ENCODE data around the gene ARAF. TPM values are rescaled to one million over a fixed set of nuclear protein-coding genes. Genes with fewer than 3 reads are reported as not detected.
A peak's percentile ranks its signal among the peaks of the same experiment; 100 is the strongest.

ARAF gene
- total RNA-seq, 1 donor from 2014 or later, result 75.9 TPM

DNA sequence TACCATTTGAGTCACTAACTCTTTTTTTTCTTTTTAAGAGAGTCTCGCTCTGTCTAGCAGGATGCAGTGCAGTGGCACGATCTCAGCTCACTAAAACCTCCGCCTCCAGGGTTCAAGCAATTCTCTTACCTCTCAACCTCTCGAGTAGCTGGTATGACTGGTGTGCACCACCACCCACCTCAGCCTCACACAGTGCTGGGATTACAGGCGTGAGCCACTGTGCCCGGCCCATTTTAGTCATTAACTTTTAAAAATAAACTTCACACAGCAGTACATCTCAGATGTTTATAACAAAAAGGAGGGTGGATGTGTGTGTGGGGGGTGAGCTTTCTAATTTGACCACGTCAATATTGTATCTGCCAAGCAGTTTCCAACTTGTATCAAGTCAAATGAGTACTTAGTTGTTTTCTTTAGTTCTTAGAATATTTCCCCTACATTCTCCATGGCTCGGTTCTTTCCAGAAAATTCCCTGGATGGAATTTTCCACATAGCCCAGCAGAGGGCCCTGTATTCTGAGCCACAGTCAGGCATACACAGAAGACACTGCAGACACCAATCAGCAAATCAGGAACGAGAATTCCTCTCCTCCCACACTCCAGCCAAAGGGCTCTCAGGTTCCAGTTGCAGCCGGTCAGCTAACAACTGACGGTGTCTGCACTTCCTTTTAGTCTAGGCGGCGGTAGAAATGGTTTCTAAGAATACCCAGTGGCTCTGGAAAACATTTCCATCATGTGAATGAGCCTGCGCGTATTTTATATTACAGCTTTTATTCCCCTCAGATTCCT lies 20.1 kb upstream of the ARAF start:
- Mint-ChIP-seq H3K4me3 (no peak overlapping the region), H3K9me3 (no peaks in the 10 kb centered on the region), H3K27me3 (ENCODE audit: insufficient read depth) (no peaks in the 10 kb centered on the region), H3K36me3 (ENCODE audit: low read depth) (no peaks in the 10 kb centered on the region), H3K27ac (no peak overlapping the region), H3K4me1 (ENCODE audit: low read depth) (no peaks in the 10 kb centered on the region)
- intact Hi-C loops (cut with micrococcal nuclease), result no loop called here
- no peak for DNase-seq (ENCODE audit: low spot score)

DNA sequence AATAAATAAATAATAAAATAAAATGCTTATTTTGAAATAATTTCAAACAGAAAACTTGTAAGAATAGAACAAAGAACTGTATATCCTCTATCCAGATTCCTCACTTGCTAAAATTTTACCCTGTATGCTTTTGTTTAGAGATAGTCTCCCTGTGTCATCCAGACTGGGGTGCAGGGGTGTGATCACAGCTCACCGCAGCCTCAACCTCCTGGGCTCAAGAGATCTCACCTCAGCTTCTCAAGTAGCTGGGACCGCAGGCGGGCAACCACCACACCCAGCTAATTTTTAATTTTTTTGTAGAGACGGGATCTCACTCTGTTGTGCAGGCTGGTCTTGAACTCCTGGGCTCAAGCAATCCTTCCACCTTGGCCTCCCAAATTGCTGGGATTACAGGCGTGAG lies 17.5 kb upstream of the ARAF start:
- no peak overlapping the region for H3K4me3 Mint-ChIP-seq
- no peaks in the 10 kb centered on the region for H3K4me1 Mint-ChIP-seq (ENCODE audit: low read depth)
- H3K36me3 Mint-ChIP-seq (ENCODE audit: low read depth), result no peaks in the 10 kb centered on the region
- H3K27me3 Mint-ChIP-seq (ENCODE audit: insufficient read depth), result no peaks in the 10 kb centered on the region
- DNase-seq (ENCODE audit: low spot score), result no peak
- no peak overlapping the region for H3K27ac Mint-ChIP-seq
- H3K9me3 Mint-ChIP-seq, result no peaks in the 10 kb centered on the region
- intact Hi-C loops (cut with micrococcal nuclease), result no loop called here

DNA sequence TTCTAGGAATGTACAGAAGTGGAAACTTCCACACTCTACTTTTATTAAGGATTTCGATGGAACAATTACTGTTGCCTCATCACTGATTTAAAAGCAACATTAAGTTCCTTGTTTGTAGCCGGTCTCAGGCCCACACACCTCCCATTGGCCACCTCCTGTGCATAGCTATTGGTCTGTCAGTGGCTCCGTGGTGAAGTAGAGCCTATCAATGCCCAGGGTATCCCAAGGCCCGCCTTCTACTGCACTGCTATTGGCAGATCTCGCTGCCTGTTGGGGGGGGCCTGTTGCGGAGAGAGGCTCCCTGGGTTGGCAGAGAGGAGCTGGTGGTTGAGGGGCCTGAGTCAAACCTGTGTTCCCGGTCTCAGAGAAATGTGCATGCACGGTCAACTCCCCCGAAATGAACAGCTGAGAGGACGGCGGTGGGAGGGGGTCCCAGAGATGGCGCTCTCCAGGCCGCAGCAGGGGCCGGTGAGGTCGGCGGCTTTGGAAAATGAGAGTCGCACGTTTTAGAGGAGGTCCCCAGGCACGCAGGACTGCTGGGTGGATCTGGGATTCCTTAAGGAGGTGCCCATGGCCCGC lies 4.9 kb upstream of the ARAF start:
- peak; percentile 77 for DNase-seq (ENCODE audit: low spot score)
- H3K27me3 Mint-ChIP-seq (ENCODE audit: insufficient read depth), result no peaks in the 10 kb centered on the region
- intact Hi-C loops (cut with micrococcal nuclease), result loop anchor here (1.0 kb wide), 2 partner anchors 33 to 323 kb away; partner anchors contain the start of gene USP11
- H3K27ac Mint-ChIP-seq, result peak overlapping the region; percentile 88
- H3K4me1 Mint-ChIP-seq (ENCODE audit: low read depth), result peaks cover 23% of the 10 kb centered on the region
- H3K36me3 Mint-ChIP-seq (ENCODE audit: low read depth), result no peaks in the 10 kb centered on the region
- no peaks in the 10 kb centered on the region for H3K9me3 Mint-ChIP-seq
- H3K4me3 Mint-ChIP-seq, result peak overlapping the region; percentile 88

DNA sequence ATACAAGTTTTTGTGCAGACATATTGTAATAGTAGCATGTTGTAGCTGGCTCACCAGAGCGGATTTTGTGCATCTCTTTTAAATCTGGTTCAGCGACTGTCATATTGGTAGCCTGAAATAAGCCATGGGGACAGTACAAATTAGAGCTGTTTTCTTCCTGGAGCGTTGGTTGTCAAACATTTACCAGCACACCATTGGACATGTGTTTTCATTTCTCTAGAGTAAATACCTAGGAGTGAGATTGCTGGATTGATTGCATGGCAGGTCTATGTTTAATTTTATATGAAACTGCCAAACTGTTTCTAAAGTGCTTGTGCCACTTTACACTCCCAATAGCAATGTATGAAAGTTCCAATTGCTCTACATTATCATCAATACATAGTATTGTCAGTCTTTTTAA lies 2.6 kb upstream of the ARAF start:
- DNase-seq (ENCODE audit: low spot score), result no peak
- intact Hi-C loops (cut with micrococcal nuclease), result no loop called here
- Mint-ChIP-seq H3K27ac (no peak overlapping the region), H3K4me3 (peak overlapping the region; percentile 51), H3K4me1 (ENCODE audit: low read depth) (peaks cover 32% of the 10 kb centered on the region), H3K27me3 (ENCODE audit: insufficient read depth) (no peaks in the 10 kb centered on the region), H3K36me3 (ENCODE audit: low read depth) (peaks cover 8% of the 10 kb centered on the region), H3K9me3 (no peaks in the 10 kb centered on the region)

DNA sequence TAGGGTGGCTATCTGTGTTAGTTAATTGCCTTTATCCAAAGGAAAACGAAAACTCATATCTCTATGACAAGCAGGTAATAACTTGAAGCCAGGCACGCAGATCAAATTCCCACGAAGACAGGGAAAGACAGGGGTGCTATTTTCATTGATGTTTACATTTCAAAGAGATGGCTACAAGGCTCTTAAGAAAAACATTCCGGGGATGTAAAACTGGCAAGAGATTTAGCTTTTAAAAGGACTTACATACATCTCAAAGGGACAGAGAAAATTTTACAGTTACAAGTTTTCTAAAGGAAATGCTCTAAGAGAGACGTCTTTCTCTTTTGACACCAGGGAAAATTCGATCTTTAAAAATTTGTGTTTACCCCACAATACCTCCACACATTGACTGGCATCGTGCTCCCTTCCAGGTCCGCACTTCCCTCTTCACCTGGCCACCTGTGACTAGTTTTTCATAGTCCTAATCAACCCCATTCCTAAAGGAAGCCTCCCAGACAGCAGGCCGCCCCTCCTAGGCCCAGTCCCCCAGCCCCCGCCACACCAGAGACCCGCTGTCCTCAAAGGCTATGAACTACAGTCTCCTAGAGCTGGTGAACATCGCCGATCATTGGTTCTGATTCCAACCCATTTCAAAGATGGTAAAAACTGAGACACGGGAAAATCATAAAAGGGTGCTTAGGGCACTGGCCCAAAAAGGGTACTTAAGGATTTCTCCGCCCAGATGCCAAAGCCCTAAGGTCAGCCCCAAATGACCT lies 649 bp upstream of the ARAF start:
- Mint-ChIP-seq H3K9me3 (no peaks in the 10 kb centered on the region), H3K4me1 (ENCODE audit: low read depth) (peaks cover 44% of the 10 kb centered on the region), H3K27ac (peak overlapping the region; percentile 99), H3K4me3 (peak overlapping the region; percentile 92), H3K36me3 (ENCODE audit: low read depth) (peaks cover 16% of the 10 kb centered on the region), H3K27me3 (ENCODE audit: insufficient read depth) (no peaks in the 10 kb centered on the region)
- no peak for DNase-seq (ENCODE audit: low spot score)
- intact Hi-C loops (cut with micrococcal nuclease), result loop anchor here (2.0 to 5.0 kb wide), 6 partner anchors 62 to 467 kb away; partner anchors contain the start of genes USP11, UXT and ZNF81

DNA sequence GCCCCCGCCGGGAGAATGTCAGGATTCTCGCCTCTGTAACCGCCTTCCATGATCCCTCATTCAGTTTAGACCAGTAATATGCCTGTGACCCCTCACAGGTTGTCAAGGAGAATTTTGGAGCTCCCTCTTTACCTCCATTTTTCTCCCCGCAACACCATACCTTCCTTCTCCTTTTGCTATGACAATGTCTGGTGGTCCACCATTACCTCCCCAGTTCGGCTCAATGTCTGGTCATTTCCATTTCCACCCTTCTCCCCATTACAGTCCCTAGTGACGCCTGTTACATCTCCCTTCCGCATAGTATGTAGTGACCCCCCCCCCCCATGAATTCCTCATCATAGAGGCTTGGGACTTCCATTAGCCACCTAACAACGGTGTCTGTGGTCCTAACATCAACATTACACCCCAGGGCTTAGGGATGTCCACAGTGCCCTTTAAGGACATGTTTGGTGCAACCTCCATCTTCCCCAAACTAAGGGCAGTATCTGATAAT lies 700 bp downstream of the ARAF start:
- intact Hi-C loops (cut with micrococcal nuclease), result loop anchor here (1.0 to 5.0 kb wide), 13 partner anchors 21 to 466 kb away; partner anchors contain the start of genes ELK1, TIMP1, UBA1 and USP11
- H3K36me3 Mint-ChIP-seq (ENCODE audit: low read depth), result peaks cover 17% of the 10 kb centered on the region
- peaks cover 33% of the 10 kb centered on the region for H3K4me1 Mint-ChIP-seq (ENCODE audit: low read depth)
- H3K27ac Mint-ChIP-seq, result peak overlapping the region; percentile 99
- H3K4me3 Mint-ChIP-seq, result peak overlapping the region; percentile 92
- no peaks in the 10 kb centered on the region for H3K27me3 Mint-ChIP-seq (ENCODE audit: insufficient read depth)
- DNase-seq (ENCODE audit: low spot score), result no peak
- H3K9me3 Mint-ChIP-seq, result no peaks in the 10 kb centered on the region

DNA sequence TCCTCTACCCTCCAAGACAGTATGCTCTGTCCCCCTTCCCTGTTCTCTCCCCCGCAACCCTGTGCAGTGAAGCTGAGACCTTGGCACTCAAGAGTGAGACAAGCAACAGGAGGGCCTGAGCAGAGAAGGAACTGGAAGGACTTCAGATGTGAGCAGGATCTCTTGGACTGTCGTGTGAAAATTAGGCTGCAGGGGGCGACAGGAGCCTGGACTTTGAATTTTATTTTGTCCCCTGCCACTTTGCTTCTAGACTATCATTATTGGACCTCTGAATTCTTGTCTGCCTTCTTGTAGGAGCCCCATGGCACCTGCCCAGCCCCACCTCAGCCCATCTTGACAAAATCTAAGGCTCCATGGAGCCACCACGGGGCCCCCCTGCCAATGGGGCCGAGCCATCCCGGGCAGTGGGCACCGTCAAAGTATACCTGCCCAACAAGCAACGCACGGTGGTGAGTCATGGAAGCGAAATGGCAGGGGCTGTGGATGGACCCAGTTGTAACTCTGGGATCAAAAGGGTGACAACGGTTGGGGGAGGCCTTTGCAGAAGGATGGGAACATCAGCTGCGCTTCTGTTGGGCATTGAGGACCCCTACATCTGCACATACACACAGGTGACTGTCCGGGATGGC lies 1.7 kb downstream of the ARAF start:
- DNase-seq (ENCODE audit: low spot score), result peak; percentile 22
- Mint-ChIP-seq H3K27me3 (ENCODE audit: insufficient read depth) (no peaks in the 10 kb centered on the region), H3K27ac (peak overlapping the region; percentile 71), H3K4me1 (ENCODE audit: low read depth) (peaks cover 33% of the 10 kb centered on the region), H3K36me3 (ENCODE audit: low read depth) (peaks cover 21% of the 10 kb centered on the region), H3K9me3 (no peaks in the 10 kb centered on the region), H3K4me3 (peak overlapping the region; percentile 85)
- intact Hi-C loops (cut with micrococcal nuclease), result loop anchor here (1.0 to 5.0 kb wide), 5 partner anchors 60 to 465 kb away; partner anchors contain the start of gene ZNF81

DNA sequence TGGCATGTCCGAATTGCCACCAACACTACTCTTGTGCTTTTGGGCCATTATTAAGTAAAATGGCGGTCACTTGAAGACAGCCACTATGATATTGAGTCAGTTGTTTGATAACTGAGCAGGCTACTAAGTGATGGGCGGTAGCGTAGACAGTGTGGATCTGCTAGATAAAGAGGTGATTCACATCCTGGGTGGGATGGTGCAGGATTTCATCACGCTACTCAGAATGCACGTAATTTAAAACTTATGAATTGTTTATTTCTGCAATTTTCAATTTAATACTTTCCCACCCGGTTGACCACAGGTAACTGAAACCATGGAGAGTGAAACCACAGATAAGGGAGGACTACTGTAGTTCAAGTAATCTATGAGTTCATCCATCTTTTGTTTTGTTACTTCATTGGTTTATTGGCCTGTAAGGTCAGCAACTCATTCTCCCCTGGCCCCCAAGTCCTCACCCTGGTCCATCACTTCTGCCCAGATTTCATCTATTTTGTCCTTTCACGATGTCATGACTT lies 2.9 kb downstream of the ARAF start:
- no peak overlapping the region for H3K27ac Mint-ChIP-seq
- peaks cover 26% of the 10 kb centered on the region for H3K36me3 Mint-ChIP-seq (ENCODE audit: low read depth)
- no peaks in the 10 kb centered on the region for H3K27me3 Mint-ChIP-seq (ENCODE audit: insufficient read depth)
- no peak for DNase-seq (ENCODE audit: low spot score)
- intact Hi-C loops (cut with micrococcal nuclease), result loop anchor here (2.0 to 5.0 kb wide), 4 partner anchors 58 to 463 kb away; partner anchors contain the start of gene ZNF81
- H3K4me3 Mint-ChIP-seq, result peak overlapping the region; percentile 37
- H3K4me1 Mint-ChIP-seq (ENCODE audit: low read depth), result peaks cover 33% of the 10 kb centered on the region
- H3K9me3 Mint-ChIP-seq, result no peaks in the 10 kb centered on the region

DNA sequence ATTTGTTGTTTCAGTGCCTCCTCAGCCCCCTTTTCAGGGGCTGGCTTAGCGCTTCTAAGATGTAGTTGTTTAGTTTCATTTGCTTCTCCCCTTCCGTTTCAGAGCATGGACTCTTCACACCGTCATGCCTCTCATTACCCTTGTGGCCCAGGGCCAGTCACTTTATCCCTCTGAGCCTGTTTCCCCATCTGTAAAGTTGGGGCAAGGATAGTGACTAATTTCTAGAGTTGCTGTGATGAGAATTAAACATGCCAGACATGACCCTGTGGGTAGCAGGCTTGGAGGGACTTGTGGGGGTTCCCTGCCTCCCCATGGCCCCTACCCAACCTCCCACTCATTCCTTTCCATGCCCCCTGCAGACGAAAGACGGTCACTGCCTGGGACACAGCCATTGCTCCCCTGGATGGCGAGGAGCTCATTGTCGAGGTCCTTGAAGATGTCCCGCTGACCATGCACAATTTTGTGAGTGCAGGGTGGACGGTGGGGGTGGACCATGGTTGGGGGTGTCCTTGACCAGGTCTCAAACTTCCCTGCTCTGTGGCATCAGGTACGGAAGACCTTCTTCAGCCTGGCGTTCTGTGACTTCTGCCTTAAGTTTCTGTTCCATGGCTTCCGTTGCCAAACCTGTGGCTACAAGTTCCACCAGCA lies 3.6 kb downstream of the ARAF start:
- peak overlapping the region; percentile 70 for H3K27ac Mint-ChIP-seq
- no peaks in the 10 kb centered on the region for H3K9me3 Mint-ChIP-seq
- peaks cover 33% of the 10 kb centered on the region for H3K4me1 Mint-ChIP-seq (ENCODE audit: low read depth)
- peaks cover 33% of the 10 kb centered on the region for H3K36me3 Mint-ChIP-seq (ENCODE audit: low read depth)
- intact Hi-C loops (cut with micrococcal nuclease), result loop anchor here (5.0 kb wide), 3 partner anchors 58 to 463 kb away; partner anchors contain the start of gene ZNF81
- no peak overlapping the region for H3K4me3 Mint-ChIP-seq
- no peak for DNase-seq (ENCODE audit: low spot score)
- no peaks in the 10 kb centered on the region for H3K27me3 Mint-ChIP-seq (ENCODE audit: insufficient read depth)

DNA sequence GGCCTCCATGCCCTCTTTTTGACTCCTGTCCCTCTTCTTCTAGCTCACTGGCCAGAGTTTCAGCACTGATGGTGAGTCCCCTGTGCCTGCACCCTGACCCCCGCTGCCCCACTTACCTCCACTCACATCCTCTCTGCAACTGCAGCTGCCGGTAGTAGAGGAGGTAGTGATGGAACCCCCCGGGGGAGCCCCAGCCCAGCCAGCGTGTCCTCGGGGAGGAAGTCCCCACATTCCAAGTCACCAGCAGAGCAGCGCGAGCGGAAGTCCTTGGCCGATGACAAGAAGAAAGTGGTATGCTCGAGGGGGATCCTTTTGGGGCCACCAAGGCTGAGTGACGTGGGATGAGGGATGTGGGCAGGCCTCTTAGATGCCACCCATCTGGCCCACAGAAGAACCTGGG lies 5.8 kb downstream of the ARAF start:
- H3K4me1 Mint-ChIP-seq (ENCODE audit: low read depth), result peaks cover 21% of the 10 kb centered on the region
- DNase-seq (ENCODE audit: low spot score), result no peak
- intact Hi-C loops (cut with micrococcal nuclease), result no loop called here
- H3K36me3 Mint-ChIP-seq (ENCODE audit: low read depth), result peaks cover 40% of the 10 kb centered on the region
- H3K27me3 Mint-ChIP-seq (ENCODE audit: insufficient read depth), result no peaks in the 10 kb centered on the region
- no peaks in the 10 kb centered on the region for H3K9me3 Mint-ChIP-seq
- H3K4me3 Mint-ChIP-seq, result no peak overlapping the region
- H3K27ac Mint-ChIP-seq, result no peak overlapping the region

DNA sequence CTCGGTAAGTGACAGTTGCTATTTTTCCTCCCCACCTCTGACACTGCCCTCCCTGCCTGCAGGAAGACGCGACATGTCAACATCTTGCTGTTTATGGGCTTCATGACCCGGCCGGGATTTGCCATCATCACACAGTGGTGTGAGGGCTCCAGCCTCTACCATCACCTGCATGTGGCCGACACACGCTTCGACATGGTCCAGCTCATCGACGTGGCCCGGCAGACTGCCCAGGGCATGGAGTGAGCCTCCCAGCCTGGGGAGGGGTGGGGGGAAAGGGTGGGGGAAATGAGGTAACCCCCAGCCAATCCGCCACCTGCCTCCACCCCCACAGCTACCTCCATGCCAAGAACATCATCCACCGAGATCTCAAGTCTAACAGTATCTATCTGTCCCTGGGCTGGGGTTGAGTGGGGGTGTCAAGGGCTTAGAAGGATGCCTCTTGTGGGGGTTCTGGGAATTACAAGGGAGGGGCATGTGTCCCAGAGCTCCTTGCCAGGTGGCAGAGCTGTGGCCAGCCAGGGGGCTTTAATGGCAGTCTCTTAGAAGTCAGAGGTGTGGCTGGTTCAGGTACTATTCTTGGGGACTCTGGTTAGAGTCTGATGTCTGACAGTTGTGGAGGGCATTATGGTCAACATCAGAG lies 7.8 kb downstream of the ARAF start:
- Mint-ChIP-seq H3K9me3 (no peaks in the 10 kb centered on the region), H3K27ac (no peak overlapping the region), H3K36me3 (ENCODE audit: low read depth) (peaks cover 43% of the 10 kb centered on the region), H3K27me3 (ENCODE audit: insufficient read depth) (peaks cover 2% of the 10 kb centered on the region), H3K4me1 (ENCODE audit: low read depth) (peaks cover 8% of the 10 kb centered on the region), H3K4me3 (no peak overlapping the region)
- intact Hi-C loops (cut with micrococcal nuclease), result no loop called here
- peak; percentile 7 for DNase-seq (ENCODE audit: low spot score)

All from activated T-helper 1 cell treated with anti-CD3 and anti-CD28 coated beads, Interleukin-12 subunit alpha, Interleukin-12 subunit beta, Interleukin-2, Interleukin-4 antibody, amounts not matched to agents 30 ng/mL and 10 ng/mL and 1 ng/mL, durations not matched to agents 14 hours and 24 hours and 36 hours (primary cell).